HG03460 (cell line): Measurements from ENCODE around the gene BTBD9.

ENCODE experiments used
- ATAC-seq: cut with Tn5 transposase; IDR thresholded peaks from one replicate; pipeline ENCODE4 v1.9.1; 2021; ENCODE audit not compliant: unreplicated experiment

BTBD9 gene

GRCh38 chr6:38566295-38567030 lies 73.3 kb downstream of the BTBD9 start:
- ATAC-seq: no peak

- ATAC-seq: no peak
Observed at GRCh38 chr6:38564301-38564700, 75.4 kb downstream of the BTBD9 start.

- ATAC-seq: no peak
Observed at GRCh38 chr6:38555606-38556005, 84.1 kb downstream of the BTBD9 start.

GRCh38 chr6:38554700-38555413 lies 84.9 kb downstream of the BTBD9 start:
- ATAC-seq: no peak

GRCh38 chr6:38554014-38554413 lies 85.7 kb downstream of the BTBD9 start:
- no peak for ATAC-seq

DNA sequence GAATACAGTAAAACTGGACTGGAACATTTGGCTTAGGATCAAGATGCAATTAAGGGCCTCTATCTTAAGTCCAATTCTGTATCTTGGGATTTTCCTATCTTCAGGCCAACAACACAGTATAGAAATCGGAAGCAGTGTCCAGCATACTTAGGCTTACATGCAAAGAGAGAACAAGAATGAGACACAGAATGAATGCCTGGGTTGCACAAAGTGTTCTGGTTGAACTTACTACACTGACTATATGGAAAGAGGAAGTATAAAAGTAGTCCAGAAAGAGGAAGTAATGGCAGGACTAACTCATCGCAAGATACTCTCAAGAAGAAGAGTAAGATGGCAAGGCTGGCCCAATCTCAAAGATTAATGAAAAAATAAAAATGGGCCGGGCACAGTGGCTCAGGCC lies 87.6 kb downstream of the BTBD9 start:
- peak; percentile 81 for ATAC-seq

GRCh38 chr6:38549795-38550194 lies 89.9 kb downstream of the BTBD9 start:
- ATAC-seq: no peak

GRCh38 chr6:38549180-38549579 lies 90.5 kb downstream of the BTBD9 start:
- ATAC-seq: no peak

- no peak for ATAC-seq
Observed at GRCh38 chr6:38543022-38543421, 96.7 kb downstream of the BTBD9 start.

DNA sequence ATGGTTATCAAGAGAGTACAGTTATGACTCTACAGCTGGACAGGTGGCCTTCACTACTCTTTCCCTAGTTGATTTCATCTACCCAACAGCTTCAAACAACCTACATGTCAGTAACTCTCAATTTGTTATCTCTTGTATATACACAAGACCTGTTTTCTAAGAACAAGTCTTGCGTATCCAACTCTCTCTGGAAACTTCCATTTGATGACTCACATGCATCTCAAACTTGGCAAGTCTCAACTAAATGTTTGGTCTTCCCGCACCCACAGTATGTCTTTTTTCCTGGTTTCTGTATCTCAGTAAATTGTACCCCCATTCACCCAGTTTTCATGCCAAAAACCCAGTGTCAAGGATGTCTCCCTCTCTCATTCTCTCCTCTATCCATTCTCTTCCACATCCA lies 97.7 kb downstream of the BTBD9 start:
- no peak for ATAC-seq

- no peak for ATAC-seq
Observed at GRCh38 chr6:38533064-38533463, 106.7 kb downstream of the BTBD9 start.

GRCh38 chr6:38531134-38531533 lies 108.6 kb downstream of the BTBD9 start:
- ATAC-seq: no peak

- ATAC-seq: no peak
Observed at GRCh38 chr6:38528196-38528965, 111.3 kb downstream of the BTBD9 start.

DNA sequence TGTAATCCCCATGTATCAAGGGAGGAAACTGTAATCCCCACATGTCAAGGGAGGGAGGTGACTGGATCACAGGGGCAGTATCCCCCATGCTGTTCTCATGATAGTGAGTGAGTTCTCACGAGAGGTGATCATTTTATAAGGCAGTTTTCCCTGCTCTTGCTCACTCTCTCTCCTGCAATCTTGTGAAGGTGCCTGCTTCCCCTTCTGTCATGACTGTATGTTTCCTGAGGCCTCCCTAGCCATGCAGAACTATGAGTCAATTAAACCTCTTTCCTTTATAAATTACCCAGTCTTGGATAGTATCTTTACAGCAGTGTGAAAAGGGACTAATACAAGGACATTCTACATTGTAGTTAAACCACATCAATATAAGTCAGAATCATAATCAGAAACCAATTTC lies 112.4 kb downstream of the BTBD9 start:
- no peak for ATAC-seq

DNA sequence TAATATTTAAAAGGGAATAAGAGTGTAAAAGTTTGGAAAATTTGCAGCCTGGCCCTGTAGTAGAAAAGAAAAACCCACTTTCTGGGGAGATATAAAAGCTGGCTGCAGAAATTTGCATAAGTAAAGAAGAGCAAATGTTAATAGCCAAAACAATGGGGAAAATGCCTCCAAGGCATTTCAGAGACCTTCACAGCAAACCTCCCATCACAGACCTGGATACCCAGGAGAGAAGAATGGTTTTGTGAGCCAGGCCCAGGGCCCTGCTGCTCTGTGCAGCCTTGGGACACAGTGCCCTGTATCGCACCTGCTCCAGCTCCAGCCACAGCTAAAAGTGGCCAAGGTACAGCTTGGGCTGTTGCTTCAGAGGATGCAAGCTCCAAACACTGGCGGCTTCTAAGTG lies 113.8 kb downstream of the BTBD9 start:
- ATAC-seq: no peak

- ATAC-seq: no peak
Observed at GRCh38 chr6:38524436-38525145, 115.1 kb downstream of the BTBD9 start.

- no peak for ATAC-seq
Observed at GRCh38 chr6:38522322-38522721, 117.4 kb downstream of the BTBD9 start.

DNA sequence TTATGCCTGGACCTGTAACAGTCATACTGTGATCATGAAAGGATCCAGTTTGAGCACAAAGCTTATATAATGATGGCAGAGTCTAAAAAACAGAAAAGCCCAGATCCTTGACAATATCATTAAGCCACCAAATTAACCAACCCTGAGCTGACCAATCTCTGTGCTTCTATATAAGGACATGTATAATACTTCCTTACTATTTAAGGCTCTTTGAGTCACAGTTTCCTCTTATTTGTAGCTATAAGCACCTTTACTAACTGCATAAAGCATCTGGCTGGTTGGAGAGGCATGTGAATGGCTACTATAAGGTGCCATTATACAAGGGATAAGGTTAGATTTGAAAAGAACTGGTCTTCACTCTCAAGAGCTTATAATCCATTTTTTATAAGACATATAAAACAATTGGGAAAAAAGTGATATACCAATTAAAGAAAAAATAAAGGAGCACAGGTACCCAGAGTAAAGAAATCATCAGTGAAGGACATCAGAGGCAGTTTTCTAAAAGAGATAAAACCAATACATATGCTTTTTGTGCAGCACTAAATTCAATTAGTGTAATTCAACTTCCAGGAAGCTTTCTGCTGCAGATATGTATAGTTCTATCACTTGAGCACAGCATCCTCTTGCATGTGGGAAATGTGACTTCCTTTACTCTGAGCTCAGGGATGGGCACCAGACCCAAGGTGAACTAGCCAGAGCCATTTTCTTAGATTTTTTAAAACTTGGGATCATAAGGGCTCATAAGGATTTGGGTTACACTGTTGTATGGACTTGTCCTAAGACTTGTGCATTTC lies 121.0 kb downstream of the BTBD9 start:
- ATAC-seq: no peak

DNA sequence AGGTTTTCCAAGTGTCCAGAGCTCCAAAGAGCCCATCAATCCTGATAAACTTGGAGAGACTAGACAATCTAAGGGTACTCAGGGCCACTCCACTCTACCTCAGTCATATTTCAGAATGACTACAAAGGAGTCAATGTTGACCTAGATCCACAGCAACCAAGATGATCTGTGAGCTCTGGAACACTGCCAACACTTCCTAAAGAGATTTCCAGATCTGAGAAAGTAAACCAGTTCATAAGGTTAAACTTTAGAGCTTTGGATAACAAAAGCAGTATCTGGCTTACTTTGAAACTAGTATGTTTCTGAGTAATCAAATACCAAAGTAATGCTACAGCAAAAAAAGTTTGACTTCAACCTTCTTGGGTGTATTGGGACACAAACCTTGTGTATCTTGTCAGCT lies 122.7 kb downstream of the BTBD9 start:
- ATAC-seq: no peak

DNA sequence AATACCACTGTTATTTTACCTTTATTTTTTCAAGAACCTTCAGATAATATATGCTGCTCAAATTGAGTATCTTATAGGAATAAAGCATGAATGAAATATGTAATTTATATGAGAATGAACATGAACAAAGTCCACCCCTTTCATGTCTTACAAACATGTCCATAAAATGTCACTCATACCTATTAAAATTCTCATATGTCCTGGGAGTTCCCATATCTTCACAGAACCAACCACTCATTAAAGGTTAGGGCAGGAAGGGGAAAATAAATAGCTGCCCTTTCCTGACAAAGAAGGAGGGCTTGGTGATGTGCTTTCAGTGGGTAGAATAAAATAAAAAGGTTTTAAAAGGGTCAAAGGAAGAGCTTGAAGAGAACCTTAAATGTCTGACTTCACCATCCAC lies 125.3 kb downstream of the BTBD9 start:
- no peak for ATAC-seq
